Measurements from ENCODE around the gene ACSF3. TPM values are rescaled to one million over a fixed set of nuclear protein-coding genes. Genes with fewer than 3 reads are reported as not detected.

ACSF3 gene
- total and polyA plus RNA-seq, 4 donors: 15.3 to 27.3 (median 18.8) TPM

DNA sequence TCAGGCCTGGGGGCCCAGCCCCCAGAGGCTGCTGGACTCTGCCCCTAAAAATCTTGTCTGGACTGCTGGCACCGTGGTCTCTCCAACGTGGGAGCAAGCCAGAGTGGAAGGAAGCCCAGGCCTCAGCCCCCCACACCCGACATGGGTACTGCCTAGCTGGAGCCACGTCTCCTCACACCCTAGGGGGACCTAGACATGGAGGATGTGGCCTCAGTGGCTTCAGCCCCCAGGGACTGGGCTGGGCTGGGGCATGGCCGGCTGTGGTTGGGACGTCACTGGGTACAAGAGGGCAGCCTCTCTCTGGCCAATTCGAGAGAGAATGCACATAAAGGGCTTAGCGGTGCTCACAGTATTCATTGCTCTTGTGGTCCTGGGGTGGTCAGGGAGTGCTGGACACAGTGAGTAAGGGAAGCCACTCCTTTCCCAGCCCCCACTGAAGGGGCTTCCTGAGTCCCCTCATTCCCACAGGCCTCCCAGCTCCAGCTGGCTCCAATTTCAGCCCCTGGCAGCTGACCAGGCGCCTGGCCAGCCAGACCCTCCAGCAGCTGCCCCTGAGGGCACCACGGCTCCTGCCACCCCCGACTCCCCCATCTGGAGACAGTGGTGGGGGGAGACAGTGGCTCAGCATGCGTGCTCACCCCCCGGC lies 79.0 kb downstream of the ACSF3 start:
- Histone ChIP-seq H3K4me1 (ENCODE audit: control insufficient read depth in 4 of 4, insufficient read depth in 4 of 4, low read length in 3 of 4) (peaks cover 3 to 8% (median 4%) of the 10 kb centered on the region in 4 donors), H3K36me3 (ENCODE audit: control insufficient read depth in 4 of 4, insufficient read depth in 3 of 4, low read depth in 1 of 4, low read length in 3 of 4) (no peaks in the 10 kb centered on the region), H3K4me3 (ENCODE audit: low read depth in 1 of 3, low read length in 3 of 3) (no peak overlapping the region), H3K27me3 (ENCODE audit: control insufficient read depth in 4 of 4, insufficient read depth in 4 of 4, low read length in 3 of 4) (peaks cover 0 to 3% (median 0%) of the 10 kb centered on the region in 4 donors), H3K9me3 (ENCODE audit: control insufficient read depth in 4 of 4, low read length in 3 of 4) (no peaks in the 10 kb centered on the region), H3K27ac (ENCODE audit: low read depth in 1 of 2, low read length in 2 of 2) (no peak overlapping the region), H3K9ac (ENCODE audit: low read depth in 1 of 2, low read length in 2 of 2) (no peak overlapping the region)
- DNase-seq (ENCODE audit: low spot score): no peak
- TF ChIP-seq HNF4A (conservative IDR thresholded peaks at IDR 0.05) (peak; percentile 7 to 13), RXRA (IDR thresholded peaks at IDR 0.05) (no peak)
- 52% methylated on average over 13 of the region's 13 CpGs for WGBS

DNA sequence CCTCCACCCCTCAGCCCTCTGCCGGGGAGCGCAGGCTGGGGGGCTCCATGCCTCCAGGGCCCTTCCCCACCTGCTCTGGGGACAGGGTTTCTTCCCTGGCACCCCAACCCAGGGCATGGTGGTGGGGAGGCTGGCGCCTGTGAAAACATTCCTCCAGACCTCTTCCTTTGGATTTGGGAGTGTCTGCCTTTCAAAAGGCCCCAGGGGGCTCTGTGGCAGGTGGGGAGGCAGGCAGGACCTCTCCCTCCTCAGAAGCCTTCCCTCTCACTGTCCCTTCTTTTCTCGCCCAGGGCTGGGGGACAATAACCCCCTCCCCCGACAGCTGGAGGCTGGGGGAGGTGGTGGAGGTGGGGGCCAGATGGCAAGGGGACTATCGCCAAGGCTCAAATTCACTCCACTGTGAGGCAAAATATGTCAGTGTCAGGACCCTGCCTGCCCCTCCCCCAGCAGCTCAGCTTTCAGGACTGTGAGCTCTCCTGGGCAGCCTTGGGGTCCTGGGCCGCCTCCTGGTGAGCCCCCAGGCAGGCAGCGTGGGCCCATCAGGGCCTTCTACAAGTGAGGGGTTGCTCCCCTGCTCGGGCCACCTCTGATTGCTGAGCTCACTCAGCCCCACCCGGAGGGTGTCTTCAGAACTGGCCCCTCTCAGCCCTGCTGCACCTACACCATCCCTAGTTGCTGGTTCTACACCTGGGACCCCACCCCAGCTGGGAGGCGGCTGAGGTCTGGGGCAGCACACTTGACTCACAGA lies 79.7 kb downstream of the ACSF3 start:
- H3K4me3 ChIP-seq (ENCODE audit: low read depth in 1 of 3, low read length in 3 of 3): no peak overlapping the region
- no peaks in the 10 kb centered on the region for H3K36me3 ChIP-seq (ENCODE audit: control insufficient read depth in 4 of 4, insufficient read depth in 3 of 4, low read depth in 1 of 4, low read length in 3 of 4)
- H3K27ac ChIP-seq (ENCODE audit: low read depth in 1 of 2, low read length in 2 of 2): no peak overlapping the region
- peaks cover 0 to 3% (median 0%) of the 10 kb centered on the region in 4 donors for H3K27me3 ChIP-seq (ENCODE audit: control insufficient read depth in 4 of 4, insufficient read depth in 4 of 4, low read length in 3 of 4)
- no peak overlapping the region for H3K9ac ChIP-seq (ENCODE audit: low read depth in 1 of 2, low read length in 2 of 2)
- TF ChIP-seq RXRA (IDR thresholded peaks at IDR 0.05): no peak
- TF ChIP-seq, protein P1, sequence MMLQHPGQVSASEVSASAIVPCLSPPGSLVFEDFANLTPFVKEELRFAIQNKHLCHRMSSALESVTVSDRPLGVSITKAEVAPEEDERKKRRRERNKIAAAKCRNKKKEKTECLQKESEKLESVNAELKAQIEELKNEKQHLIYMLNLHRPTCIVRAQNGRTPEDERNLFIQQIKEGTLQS (IDR thresholded peaks at IDR 0.05): no peak
- TF ChIP-seq HNF4A (conservative IDR thresholded peaks at IDR 0.05): no peak
- TF ChIP-seq, protein P2, sequence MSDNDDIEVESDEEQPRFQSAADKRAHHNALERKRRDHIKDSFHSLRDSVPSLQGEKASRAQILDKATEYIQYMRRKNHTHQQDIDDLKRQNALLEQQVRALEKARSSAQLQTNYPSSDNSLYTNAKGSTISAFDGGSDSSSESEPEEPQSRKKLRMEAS (IDR thresholded peaks at IDR 0.05): no peak
- TF ChIP-seq NR2F2 (IDR thresholded peaks at IDR 0.05): no peak
- no peak for TF ChIP-seq HNF4G (IDR thresholded peaks at IDR 0.05)
- no peak for TF ChIP-seq FOXA2 (IDR thresholded peaks at IDR 0.05)
- TF ChIP-seq, protein P3, sequence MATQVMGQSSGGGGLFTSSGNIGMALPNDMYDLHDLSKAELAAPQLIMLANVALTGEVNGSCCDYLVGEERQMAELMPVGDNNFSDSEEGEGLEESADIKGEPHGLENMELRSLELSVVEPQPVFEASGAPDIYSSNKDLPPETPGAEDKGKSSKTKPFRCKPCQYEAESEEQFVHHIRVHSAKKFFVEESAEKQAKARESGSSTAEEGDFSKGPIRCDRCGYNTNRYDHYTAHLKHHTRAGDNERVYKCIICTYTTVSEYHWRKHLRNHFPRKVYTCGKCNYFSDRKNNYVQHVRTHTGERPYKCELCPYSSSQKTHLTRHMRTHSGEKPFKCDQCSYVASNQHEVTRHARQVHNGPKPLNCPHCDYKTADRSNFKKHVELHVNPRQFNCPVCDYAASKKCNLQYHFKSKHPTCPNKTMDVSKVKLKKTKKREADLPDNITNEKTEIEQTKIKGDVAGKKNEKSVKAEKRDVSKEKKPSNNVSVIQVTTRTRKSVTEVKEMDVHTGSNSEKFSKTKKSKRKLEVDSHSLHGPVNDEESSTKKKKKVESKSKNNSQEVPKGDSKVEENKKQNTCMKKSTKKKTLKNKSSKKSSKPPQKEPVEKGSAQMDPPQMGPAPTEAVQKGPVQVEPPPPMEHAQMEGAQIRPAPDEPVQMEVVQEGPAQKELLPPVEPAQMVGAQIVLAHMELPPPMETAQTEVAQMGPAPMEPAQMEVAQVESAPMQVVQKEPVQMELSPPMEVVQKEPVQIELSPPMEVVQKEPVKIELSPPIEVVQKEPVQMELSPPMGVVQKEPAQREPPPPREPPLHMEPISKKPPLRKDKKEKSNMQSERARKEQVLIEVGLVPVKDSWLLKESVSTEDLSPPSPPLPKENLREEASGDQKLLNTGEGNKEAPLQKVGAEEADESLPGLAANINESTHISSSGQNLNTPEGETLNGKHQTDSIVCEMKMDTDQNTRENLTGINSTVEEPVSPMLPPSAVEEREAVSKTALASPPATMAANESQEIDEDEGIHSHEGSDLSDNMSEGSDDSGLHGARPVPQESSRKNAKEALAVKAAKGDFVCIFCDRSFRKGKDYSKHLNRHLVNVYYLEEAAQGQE (IDR thresholded peaks at IDR 0.05): no peak
- no peak for TF ChIP-seq RAD21 (IDR thresholded peaks at IDR 0.05)
- no peak for TF ChIP-seq SP1 (IDR thresholded peaks at IDR 0.05)
- no peak for TF ChIP-seq YY1 (IDR thresholded peaks at IDR 0.05)
- no peak for TF ChIP-seq EGR1 (IDR thresholded peaks at IDR 0.05; ENCODE audit: low read depth in 2 of 2)
- no peak for TF ChIP-seq JUND (IDR thresholded peaks at IDR 0.05)
- 67% methylated on average over 11 of the region's 11 CpGs for WGBS
- DNase-seq (ENCODE audit: low spot score): no peak
- no peaks in the 10 kb centered on the region for H3K9me3 ChIP-seq (ENCODE audit: control insufficient read depth in 4 of 4, low read length in 3 of 4)
- H3K4me1 ChIP-seq (ENCODE audit: control insufficient read depth in 4 of 4, insufficient read depth in 4 of 4, low read length in 3 of 4): peaks cover 3 to 8% (median 4%) of the 10 kb centered on the region in 4 donors
